ENCODE results near the gene KATNA1.
"Not testable (repeated sequence)": the region's sequence is repeated elsewhere in the genome, so short reads cannot be mapped to it uniquely, and the experiment has no call there.

The KATNA1 gene

GRCh38 chr6:149683256-149683859 is 34.8 kb upstream of the KATNA1 start:
- no peak overlapping the region for H3K4me3 ChIP-seq (ENCODE audit: low read depth, low read length)
- TF ChIP-seq, protein P1, sequence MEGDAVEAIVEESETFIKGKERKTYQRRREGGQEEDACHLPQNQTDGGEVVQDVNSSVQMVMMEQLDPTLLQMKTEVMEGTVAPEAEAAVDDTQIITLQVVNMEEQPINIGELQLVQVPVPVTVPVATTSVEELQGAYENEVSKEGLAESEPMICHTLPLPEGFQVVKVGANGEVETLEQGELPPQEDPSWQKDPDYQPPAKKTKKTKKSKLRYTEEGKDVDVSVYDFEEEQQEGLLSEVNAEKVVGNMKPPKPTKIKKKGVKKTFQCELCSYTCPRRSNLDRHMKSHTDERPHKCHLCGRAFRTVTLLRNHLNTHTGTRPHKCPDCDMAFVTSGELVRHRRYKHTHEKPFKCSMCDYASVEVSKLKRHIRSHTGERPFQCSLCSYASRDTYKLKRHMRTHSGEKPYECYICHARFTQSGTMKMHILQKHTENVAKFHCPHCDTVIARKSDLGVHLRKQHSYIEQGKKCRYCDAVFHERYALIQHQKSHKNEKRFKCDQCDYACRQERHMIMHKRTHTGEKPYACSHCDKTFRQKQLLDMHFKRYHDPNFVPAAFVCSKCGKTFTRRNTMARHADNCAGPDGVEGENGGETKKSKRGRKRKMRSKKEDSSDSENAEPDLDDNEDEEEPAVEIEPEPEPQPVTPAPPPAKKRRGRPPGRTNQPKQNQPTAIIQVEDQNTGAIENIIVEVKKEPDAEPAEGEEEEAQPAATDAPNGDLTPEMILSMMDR (IDR thresholded peaks at IDR 0.05; ENCODE audit: borderline replicate concordance, insufficient read depth, low read depth, low read length): no peak

DNA sequence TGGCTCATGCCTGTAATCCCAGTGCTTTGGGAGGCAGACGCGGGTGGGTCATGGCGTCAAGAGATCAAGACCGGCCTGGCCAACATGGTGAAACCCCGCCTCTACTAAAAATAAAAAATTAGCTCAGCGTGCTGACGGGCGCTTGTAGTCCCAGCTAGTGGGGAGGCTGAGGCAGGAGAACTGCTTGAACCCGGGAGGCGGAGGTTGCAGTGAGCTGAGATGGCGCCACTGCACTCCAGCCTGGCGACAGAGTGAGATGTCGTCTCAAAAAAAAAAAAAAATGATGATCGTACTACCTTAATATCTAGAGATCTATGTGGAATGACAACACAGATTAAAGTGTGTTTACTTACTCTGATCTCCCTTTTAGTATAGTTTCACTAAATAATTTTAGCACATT is 33.3 kb upstream of the KATNA1 start:
- not testable (repeated sequence) for H3K4me3 ChIP-seq (ENCODE audit: low read depth, low read length)

DNA sequence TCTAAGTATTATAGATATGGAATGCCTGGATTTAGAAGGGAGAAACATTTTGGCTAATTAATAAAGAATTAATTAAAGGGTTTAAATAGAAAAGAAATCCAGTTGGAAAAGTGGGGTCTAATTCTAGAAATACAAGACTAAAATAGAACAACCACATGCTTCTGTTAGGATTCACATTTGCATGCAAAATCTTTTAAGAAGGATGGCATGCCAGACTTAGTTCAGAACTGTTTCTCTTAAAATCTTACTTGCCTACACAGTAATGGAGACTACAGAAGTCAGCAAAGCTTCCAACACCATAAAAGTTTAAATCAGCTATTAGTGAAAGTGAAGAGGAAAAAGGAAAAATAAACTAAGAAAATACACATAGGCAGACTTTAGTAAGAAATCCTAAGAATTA is 32.7 kb upstream of the KATNA1 start:
- TF ChIP-seq, protein P1 (IDR thresholded peaks at IDR 0.05; ENCODE audit: borderline replicate concordance, insufficient read depth, low read depth, low read length): no peak
- no peak overlapping the region for H3K4me3 ChIP-seq (ENCODE audit: low read depth, low read length)

- TF ChIP-seq, protein P1 (IDR thresholded peaks at IDR 0.05; ENCODE audit: borderline replicate concordance, insufficient read depth, low read depth, low read length): no peak
Observed at GRCh38 chr6:149680503-149680902, 32.0 kb upstream of the KATNA1 start.

GRCh38 chr6:149672265-149672664 is 23.8 kb upstream of the KATNA1 start:
- H3K4me3 ChIP-seq (ENCODE audit: low read depth, low read length): not testable (repeated sequence)

More at GRCh38 chr6:149680503-149680902, 32.0 kb upstream of the KATNA1 start:
- no peak overlapping the region for H3K4me3 ChIP-seq (ENCODE audit: low read depth, low read length)

- TF ChIP-seq, protein P1 (IDR thresholded peaks at IDR 0.05; ENCODE audit: borderline replicate concordance, insufficient read depth, low read depth, low read length): no peak
- H3K4me3 ChIP-seq (ENCODE audit: low read depth, low read length): no peak overlapping the region
Observed at GRCh38 chr6:149660028-149660427, 11.5 kb upstream of the KATNA1 start.

- H3K4me3 ChIP-seq (ENCODE audit: low read depth, low read length): no peak overlapping the region
- TF ChIP-seq, protein P1 (IDR thresholded peaks at IDR 0.05; ENCODE audit: borderline replicate concordance, insufficient read depth, low read depth, low read length): no peak
Observed at GRCh38 chr6:149657441-149657840, 8.9 kb upstream of the KATNA1 start.

GRCh38 chr6:149651056-149651455 is 2.5 kb upstream of the KATNA1 start:
- TF ChIP-seq, protein P1 (IDR thresholded peaks at IDR 0.05; ENCODE audit: borderline replicate concordance, insufficient read depth, low read depth, low read length): no peak
- H3K4me3 ChIP-seq (ENCODE audit: low read depth, low read length): no peak overlapping the region
